ENCODE data around the gene CFAP73.

CFAP73 gene

DNA sequence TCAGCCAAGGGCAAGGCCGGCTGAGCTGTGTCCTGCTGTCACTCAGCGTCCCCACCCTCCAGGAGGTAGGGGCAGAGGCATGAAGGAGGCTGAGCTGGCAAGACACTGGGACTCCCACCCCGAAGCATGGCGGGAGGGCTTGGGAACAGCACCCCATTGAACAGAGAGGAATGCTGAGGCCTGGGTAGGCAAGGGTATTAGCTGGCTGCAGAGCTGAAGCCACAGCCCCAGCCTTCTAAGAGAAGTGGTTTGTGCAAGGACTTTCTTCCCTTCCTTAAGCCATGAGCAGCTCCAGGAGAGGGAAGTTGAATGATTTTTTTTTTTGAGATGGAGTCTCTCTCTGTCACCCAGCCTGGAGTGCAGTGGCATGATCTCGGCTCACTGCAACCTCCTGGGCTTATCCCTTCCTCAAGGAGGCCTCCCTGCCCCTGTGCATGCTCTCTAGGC lies 6.6 kb upstream of the CFAP73 start:
- no peak for DNase-seq

DNA sequence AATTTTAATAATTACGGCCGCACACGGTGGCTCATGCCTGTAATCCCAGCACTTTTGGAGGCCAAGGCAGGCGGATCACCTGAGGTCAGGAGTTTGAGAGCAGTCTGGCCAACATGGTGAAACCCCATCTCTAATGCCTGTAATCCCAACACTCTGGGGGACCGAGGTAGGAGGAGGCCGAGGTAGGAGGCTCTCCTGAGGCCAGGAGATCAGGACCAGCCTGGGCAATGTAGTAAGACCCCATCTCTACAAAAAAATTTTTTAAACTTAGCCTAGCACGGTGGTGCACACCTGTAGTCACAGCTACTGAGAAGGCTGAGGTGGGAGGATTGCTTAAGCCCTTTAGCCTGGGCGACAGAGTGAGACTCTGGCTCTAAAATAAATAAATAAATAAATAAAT lies 5.6 kb upstream of the CFAP73 start:
- no peak for DNase-seq

DNA sequence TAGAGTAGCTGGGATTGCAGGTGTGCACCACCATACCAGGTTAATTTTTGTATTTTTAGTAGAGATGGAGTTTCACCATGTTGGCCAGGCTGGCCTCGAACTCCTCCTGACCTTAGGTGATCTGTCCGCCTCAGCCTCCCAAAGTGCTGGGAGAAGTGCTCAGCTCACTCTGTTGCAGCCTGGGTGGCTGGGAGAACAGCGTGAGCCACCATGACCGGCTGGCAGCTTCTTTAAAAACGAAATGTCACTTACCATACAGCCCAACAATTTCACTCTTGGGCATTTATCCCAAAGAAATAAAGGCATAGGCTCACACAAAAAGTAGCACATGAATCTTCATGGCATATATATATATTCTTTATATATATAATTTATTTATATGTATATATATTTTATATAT lies 4.7 kb upstream of the CFAP73 start:
- no peak for DNase-seq

DNA sequence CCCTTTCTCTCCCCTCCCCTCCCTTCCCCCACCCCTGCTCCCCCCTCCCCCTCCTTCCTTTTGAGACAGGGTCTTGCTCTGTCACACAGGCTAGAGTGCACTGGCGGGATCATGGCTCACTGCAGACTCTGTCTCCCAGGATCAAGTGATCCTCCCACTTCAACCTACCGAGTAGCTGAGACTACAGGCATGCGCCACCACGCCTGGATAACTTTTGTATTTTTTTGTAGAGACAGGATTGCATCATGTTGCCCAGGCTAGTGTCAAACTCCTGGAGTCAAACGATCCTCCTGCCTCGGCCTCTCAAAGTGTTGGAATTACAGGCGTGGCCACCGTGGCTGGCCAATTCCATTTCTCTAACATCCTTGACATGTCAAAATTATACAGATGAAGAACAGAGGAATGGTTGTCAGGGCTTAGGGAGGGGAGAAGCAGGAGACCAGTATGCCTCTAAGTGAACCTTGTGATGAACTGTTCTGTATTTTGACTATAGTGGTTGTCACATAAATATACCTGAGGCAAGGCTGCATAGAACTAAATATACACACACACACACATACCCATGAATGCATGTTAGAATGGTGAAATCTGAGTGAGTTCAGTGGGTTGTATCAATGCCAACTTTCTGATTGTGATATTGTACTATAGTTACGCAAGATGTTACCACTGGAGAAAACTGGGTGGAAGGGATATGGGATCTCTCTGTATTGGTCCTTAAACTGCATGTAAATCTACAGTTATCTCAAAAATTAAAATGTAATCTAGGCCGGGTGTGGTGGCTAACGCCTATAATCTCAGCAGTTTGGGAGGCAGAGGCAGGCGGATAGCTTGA lies 3.6 kb upstream of the CFAP73 start:
- DNase-seq, result no peak

DNA sequence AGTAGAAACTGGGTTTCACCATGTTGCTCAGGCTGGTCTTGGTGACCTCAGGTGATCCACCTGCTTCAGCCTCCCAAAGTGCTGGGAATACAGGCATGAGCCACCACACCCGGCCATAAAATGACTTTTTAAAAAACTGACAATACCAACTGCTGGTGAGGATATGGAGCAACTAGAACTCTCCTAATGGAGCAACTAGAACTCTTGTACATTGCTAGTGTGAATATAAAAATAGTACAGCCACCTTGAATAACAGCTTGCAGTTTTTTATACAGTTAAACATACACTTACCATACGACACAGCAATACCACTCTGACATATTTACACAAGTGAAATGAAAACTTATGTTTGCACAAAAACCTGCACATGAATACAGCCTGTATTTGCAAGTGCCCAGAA lies 2.5 kb upstream of the CFAP73 start:
- DNase-seq, result no peak

DNA sequence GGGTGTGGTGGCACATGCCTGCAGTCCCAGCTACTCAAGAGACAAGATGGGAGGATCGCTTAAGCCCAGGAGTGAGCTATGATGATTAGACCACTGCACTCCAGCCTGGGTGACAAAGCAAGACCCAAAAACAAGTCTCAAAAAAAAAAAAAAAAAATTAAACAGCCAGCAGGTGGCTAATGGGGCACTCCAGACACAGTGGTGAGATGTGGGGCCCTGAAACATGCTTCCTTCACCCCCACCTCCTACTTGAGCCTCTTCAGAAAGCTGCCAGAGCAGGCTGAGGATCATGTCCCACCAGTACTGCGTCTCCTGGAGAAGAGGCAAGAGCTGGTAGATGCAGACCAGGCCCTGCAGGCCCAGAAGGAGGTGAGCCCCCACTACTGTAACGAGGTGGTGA lies 2.1 kb downstream of the CFAP73 start:
- no peak for DNase-seq

DNA sequence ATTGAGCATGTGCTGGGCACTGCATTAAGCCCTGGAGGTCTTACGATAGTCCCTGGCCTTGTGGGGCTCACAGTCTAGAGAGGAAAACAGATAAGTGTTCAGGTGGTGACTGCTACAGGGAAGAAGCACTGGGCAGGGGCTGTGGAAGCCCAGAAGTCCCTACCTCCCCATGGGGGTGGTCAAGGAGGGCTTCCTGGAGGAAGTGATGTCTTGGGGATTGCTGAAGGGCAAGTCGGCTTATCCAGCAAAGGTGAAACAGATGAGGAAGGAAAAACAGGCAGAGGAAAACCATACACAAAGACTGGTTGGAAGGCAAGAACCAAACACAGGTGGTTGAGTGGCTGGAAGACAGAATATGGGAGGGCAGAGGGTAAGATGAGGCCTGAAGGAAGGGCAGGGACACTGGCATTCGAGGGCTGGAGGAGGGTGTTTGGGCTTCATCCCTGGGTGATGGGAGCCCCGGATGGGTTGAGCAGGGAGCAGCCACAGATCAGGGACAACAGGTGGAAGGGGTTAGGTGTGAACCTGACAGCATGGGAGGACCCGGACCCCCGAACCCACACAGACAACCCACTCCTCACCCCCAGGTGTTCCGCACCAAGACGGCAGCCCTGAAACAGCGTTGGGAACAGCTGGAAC lies 2.8 kb downstream of the CFAP73 start:
- no peak for DNase-seq

DNA sequence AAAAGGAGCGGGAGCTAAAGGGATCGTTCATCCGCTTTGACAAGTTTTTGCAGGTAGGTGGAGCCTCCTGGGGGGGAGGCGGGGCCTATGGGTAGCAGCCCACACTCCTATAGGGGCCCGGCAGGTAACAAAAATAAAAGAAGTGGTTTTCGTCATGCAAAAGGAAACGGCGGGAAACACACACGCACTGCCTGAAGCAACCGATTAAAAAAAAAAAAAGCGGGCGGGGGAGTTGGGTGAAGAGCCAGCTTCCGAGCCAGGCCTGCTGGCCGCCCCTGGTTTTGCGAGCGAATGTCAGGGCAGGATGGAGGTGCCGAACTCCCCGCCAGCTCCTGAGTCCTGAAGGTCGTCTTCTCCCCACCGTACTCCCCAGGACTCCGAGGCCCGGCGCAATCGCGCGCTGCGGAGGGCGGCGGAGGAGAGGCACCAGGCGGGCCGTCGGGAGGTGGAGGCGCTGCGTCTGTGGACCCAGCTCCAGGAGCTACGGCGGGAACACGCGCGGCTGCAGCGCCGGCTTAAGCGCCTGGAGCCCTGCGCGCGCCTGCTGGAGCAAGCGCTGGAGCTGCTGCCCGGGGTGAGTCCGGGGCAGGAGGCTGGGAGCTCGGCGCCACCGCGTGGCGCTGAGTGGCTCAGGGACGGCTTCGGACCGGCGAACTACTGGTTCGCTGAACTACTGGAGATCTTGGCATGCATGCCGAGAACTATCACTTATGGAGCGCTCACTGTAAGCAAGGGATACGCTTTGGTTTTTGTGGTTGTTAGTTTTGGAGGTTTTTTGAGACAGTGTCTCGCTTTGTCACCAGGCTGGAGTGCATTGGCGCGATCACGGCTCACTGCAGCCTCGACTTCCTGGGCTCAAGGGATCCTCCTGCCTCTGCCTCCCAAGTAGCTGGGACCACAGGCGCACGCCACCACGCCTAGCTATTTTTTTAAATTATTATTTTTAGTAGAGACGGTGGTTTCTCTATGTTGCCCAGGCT lies 3.6 kb downstream of the CFAP73 start:
- DNase-seq, result peak; percentile 58

DNA sequence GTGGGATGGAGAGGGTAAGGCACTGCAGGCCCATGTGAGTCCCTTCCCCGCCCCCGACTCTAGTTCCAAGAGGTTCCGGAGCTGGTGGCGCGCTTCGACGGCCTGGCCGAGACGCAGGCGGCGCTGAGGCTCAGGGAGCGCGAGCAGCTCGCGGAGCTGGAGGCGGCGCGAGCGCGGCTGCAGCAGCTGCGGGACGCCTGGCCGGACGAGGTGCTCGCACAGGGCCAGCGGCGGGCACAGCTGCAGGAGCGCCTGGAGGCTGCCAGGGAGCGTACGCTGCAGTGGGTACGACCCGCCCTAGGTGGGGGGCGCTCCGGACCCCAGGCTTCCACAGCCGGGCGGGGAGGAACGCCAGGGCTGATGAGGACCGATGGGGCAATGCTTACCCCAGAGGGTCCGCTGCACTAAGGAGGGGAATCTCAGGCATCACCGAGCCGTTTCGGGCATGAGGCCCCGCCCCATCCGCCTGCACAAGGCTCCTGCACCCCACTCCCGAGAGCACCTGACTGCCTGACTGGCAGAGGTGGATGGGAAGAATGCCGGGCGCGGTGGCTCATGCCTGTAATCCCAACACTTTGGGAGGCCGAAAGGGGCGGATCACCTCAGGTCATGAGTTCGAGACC lies 4.9 kb downstream of the CFAP73 start:
- no peak for DNase-seq

DNA sequence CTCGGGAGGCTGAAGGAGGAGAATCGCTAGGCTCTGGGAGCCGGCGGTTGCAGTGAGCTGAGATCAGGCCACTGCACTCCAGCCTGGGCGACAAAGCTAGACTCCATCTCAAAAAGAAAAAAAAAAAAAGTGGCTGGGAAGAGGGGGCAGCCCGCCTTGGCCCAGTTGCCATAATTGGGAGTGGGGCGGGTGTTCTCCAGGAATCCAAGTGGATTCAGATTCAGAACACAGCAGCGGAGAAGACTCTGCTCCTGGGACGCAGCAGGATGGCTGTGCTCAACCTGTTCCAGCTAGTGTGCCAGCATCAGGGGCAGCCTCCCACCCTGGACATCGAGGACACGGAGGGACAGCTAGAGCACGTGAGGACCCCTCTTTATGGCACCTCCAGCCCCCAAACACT lies 5.5 kb downstream of the CFAP73 start:
- no peak for DNase-seq

DNA sequence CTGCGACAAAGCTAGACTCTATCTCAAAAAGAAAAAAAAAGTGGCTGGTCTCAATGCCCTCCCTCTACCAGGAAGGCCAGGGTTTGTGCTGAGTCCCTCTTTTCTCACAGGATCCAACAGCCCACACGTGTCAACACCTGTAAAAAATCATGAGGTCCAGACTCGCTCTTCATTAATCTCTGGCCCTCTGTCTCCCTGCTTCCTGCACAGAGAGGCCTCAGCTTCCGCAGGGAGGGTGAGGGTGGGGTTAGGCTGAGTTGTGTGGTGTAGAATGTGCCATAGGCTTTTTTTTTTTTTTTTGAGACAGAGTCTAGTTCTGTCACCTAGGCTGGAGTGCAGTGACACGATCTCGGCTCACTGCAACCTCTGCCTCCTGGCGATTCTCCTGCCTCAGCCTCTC lies 6.1 kb downstream of the CFAP73 start:
- no peak for DNase-seq

DNA sequence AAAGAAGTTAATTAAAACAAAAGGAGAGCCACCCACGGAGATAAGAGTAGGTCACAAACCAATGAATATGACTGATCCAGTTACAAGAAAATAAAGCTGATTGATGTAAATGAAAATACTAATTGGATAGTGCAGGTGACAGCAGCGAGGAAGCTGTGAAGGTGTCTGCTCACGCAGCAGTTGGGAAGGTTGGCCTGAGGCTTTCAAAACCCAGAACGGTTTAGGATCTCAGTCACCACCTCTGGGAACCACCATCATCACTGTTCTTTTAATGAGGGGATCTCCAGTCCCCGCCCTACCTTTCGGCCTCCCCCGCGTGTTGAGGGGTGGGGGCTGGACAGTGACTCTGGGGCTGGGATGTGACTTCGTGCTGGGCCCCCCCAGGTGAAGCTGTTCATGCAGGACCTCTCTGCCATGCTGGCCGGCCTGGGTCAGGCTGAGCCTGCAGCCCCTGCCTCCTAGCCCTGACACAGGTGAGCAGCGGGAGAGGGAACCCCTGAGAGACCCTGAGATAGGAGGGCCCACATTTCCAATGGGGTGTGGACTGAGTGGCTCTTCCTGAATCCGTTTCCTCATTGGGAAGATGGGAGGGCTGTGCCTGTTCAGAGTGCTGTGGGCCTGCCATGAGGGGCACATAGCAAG lies 7.8 kb downstream of the CFAP73 start:
- DNase-seq, result no peak

DNA sequence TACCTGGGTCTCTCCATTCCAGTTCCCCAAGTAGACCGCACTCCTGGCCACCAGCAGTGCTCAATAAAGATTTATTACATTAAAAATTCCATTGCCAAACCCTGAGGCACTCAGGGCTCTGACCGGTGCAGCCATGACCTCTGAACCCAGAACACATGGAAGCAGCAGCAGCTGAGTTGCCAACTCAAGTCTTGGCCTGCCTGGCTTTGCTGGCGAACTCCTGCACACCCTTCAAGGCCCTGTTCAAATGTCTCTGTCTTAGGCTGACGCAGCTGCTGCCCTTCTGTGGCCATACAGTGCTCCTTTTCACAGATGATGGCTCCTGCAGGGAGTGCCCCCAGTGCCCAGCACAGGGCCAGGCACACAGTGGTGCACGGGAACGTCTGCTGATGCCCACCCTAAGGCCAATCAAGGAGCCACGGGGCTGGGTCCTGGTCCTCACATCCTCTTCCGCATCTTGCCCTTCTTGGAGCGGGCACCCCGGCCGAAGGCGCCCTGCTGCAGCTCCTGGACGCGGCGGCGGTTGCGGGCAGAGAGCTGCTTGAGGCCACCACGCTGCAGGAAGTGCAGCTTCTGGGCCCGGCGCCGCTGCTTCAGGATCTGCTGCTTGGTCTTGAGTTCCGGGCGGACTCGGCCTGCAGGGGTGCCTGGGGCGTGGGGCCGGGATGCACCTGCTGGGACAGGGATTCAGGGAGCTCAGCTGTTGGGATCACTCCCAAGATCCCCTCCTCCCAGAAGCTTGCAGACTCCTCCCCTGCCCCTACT lies 9.1 kb downstream of the CFAP73 start:
- no peak for DNase-seq

DNA sequence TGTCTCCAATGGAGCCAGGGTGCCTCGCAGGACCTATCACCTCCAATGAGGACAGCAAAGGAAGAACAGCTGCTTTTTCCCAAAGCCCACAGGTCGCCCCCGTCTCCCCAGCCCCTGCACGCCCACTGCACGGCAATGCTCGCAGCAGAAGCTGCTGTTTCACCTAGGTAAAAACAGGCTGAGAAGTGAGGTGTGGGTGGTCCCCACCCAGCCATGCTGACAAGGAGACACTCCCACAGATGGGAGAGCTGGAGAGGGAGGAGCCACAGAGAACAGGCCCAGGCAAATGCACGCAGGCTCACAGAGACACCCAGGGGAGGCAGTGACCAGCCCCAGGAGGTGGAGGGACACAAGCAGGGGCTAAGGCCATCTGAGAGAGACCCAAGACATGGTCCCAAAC lies 10.4 kb downstream of the CFAP73 start:
- DNase-seq, result no peak

DNA sequence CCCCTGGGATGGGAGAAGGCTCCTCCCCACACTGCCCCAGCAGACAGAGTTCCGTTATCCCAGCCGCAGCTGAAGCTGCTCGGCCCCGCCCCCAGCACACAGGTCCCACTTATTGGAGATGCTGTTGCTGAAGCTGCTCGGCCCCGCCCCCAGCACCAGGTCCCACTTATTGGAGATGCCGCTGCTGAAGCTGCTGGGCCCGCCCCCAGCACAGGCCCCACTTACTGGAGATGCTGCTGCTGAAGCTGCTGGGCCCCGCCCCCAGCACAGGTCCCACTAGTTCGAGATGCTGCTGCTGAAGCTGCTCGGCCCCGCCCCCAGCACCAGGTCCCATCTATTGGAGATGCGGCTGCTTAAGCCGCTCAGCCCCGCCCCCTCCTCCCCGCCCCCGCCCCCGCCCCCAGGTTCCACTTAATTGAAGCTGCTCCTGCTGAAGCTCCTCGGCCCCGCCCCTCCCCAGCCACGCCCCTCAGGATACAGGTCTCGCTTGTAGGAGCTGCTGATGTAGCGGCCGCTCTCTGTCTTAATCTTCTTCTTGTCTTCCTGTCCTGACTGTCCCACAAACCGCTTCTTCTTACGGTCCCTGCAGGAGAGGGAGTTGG lies 12.0 kb downstream of the CFAP73 start:
- DNase-seq, result no peak

DNA sequence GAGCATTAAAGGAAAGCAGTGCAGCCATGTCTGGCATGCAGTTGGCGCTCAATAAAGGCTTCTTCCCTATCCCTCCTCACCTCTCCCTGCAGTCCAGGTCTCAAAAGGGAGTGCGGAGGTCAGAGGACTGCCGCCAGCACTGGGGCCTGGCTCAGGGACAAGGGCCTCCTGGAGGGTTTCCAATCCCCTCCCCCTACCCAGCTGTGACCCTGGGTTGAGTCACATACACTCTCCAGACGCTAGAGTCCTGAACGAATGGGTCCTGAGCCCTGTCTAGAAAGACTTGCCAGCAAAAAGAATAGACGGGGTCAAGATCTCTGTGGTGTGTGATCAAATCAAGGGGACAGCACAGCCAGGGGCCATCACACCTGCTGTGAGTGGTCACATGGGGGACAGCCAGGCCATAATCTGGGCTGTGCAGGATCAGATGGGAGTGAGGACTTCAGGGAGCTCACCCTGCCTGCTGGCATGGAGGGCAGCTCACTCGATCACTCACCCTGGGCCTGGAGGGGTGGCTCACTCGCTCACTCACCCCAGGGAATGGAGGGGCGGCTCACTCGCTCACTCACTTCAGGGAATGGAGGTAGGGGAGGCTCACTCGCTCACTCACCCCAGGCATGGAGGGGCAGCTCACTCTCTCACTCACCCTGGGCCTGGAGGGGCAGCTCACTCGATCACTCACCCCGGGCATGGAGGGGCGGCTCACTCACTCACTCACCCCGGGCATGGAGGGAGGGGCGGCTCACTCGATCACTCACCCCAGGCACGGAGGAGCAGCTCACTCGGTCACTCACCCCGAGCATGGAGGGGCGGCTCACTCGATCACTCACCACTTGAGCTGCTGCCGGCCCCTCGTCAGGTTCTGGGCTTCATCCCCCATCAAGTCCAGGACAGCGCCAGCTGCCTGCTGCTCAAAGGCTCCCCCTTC lies 12.8 kb downstream of the CFAP73 start:
- no peak for DNase-seq

DNA sequence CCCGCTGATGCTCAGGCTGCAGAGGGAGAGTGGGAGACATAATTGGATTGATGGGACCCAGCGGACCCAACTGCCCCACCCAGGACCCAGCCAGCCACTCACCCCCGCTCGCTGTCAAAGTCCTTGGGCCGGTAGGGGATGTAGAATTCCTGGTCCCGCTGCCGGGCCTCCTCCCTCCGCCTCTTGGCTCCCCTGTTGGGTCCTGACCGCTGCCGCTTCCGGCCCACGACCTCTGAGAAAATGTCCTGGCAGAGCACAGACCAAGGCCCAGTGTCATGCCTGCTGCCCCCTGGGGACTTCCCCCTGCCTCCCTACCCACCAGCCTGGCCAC lies 13.5 kb downstream of the CFAP73 start:
- no peak for DNase-seq

DNA sequence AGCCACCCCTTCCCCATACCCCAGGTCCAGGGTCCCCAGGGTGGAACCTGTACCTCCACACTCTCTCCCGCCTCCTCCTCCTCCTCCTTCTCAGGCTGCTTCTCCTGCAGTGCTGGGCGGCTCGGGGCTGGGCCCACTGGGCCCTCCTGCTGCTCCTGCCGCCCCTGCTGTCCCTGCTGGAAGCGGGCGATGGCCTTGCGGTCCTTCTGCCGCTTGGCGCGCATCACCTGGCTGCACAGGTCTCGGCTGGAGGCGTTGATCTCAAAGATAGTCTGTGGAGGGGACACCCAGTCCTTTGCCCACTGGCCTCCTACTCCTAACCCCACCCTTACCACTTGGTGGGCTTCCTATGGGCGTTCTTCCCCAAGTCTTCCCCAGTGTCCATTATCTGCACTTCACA lies 14.5 kb downstream of the CFAP73 start:
- DNase-seq, result no peak

DNA sequence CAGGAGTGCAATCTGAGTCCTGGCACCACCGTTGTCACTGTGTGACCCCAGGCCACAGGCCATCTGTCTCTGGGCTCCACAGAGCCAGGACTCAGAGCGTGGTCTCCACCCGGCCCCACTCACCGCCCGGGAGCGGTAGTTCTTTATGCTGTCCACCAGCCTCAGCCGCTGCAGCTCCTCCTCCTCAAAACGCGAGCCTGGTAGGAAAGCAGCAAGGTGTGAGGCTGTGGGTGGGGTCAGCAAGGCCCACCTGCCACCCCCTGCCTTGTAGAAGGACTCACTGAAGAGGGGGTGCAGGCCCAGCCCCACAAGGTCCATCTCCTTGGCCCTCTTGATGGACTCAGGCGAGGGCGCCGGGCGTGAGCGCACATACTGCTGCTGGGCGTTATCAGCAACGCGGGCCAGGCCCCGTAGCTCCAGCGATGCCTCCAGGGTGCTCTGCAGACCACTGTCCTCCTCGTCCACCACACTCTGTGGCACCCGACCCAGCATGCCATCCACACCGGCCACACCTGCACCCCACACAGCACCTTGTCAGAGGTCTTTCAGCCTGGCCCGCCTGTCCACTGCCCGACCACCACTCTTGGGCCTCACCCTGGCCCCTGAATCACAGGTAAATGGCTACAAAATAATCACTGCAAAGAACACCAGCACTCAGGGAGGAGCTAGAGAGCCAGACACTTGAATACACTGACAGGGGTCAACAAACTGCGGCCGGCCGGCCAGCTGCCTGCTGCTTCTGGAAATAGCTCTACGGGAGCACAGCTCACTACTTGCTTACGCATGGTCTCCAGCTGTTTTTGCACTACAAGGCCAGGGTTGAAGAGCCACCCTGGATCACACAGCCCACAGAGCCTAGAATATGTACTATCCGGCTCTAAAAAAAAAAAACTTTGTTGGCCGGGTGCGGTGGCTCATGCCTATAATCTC lies 16.3 kb downstream of the CFAP73 start:
- no peak for DNase-seq

Measured in effector CD4-positive, alpha-beta T cell (primary cell).